MM.1S (cell line): ENCODE results near the gene ERFL.

ENCODE experiments used
- CTCF ChIP-seq: fragments of 300-600 bp; sonication (generic); IDR thresholded peaks from 2 replicates; pipeline ENCODE4 v1.5.1; 2016; ENCODE audit warnings: antibody characterized with exemption, low read length, mixed read lengths
- EZH2 ChIP-seq: fragments of 300-600 bp; sonication (generic); optimal IDR thresholded peaks from 2 replicates; pipeline ENCODE3; 2017; ENCODE audit warnings: low read depth, mild to moderate bottlenecking, antibody characterized with exemption, low read length, mixed read lengths
- EZH2phosphoT487 ChIP-seq: fragments of 300-600 bp; sonication (generic); IDR thresholded peaks from 2 replicates; pipeline ENCODE4 v1.6.1; 2018; ENCODE audit warnings: antibody characterized with exemption, low read length

- no peak for TF ChIP-seq EZH2
- TF ChIP-seq CTCF, result no peak
- no peak for TF ChIP-seq EZH2phosphoT487
Observed at GRCh38 chr19:41919948-41920712, 8.1 kb downstream of the ERFL start.
